Fibroblast of skin of scalp (primary cell): ENCODE results near the gene STIP1.
A peak's percentile ranks its signal among the peaks of the same experiment; 100 is the strongest.

Experiments used
- DNase-seq: peaks from one replicate; pipeline ENCODE4 v3.0.0-alpha.2; 2013

The STIP1 gene

GRCh38 chr11:64251016-64251752, 65.2 kb downstream of the STIP1 start, which contains the start of gene PLCB3:
Gene PLCB3 (plus strand): TSS chr11:64251530. CDS start chr11:64251650, 120 bp downstream.
- DNase-seq, result peak; percentile 59

GRCh38 chr11:64251753-64252002, 65.7 kb downstream of the STIP1 start:
- no peak for DNase-seq

GRCh38 chr11:64252003-64252872, 66.3 kb downstream of the STIP1 start:
- peak; percentile 45 for DNase-seq

GRCh38 chr11:64253043-64253442, 67.1 kb downstream of the STIP1 start:
- no peak for DNase-seq

GRCh38 chr11:64253481-64253880, 67.5 kb downstream of the STIP1 start:
- no peak for DNase-seq
